GM12878 (cell line): ENCODE data around the gene GPR34. TPM values are rescaled to one million over a fixed set of nuclear protein-coding genes. Genes with fewer than 3 reads are reported as not detected.
A peak's percentile ranks its signal among the peaks of the same experiment; 100 is the strongest.

Experiments used
- ATAC-seq: fragments of 200-7000 bp; cut with Tn5 transposase; 3 replicates; pipeline ENCODE4 v1.9.1; 2020; ENCODE audit warnings: mild to moderate bottlenecking, moderate library complexity
- BruUV-seq: library from RNA; stranded (reverse); fragments of 400-500 nt; replicated peaks from 2 replicates; lab custom pipeline; 2021; lab: Mats Ljungman, UMichigan
- CTCF ChIA-PET: fragments of 300-600 bp; sonication (Branson Sonifier 250); formaldehyde crosslinking; extraction: SDS; loops from one replicate; lab custom pipeline; 2021; ENCODE audit warnings: inconsistent platforms; lab: Yijun Ruan, JAX
- POLR2A ChIA-PET: fragments of 350-600 bp; formaldehyde crosslinking; extraction: SDS; loops from one replicate; lab custom pipeline; 2021; ENCODE audit warnings: inconsistent platforms; lab: Charles Lee
- RAD21 ChIA-PET: fragments of 300-600 bp; sonication (Branson Sonifier 250); formaldehyde crosslinking; loops from one replicate; lab custom pipeline; 2023; ENCODE audit warnings: antibody characterized with exemption; ENCODE audit not compliant: unreplicated experiment; lab: Charles Lee
- SMC1A ChIA-PET: fragments of 300-600 bp; sonication (Branson Sonifier 250); formaldehyde crosslinking; loops from one replicate; lab custom pipeline; 2023; ENCODE audit not compliant: unreplicated experiment, uncharacterized antibody; lab: Charles Lee
- DNase-seq: peaks from one replicate; pipeline ENCODE4 v3.0.0-alpha.2; 2011; ENCODE audit warnings: low read depth, low spot score
- FAIRE-seq: peaks from 3 replicates; lab custom pipeline; 2011; peaks lifted over from hg19 to GRCh38; lab: Jason Lieb, UNC
- H2AFZ ChIP-seq: 2 replicates; pipeline ENCODE4 v1.6.0; 2011; ENCODE audit warnings: low read depth, low read length, control low read depth; ENCODE audit not compliant: control insufficient read depth
- H3K27ac ChIP-seq: 2 replicates; pipeline ENCODE4 v1.5.1; 2011; ENCODE audit warnings: control low read depth; ENCODE audit not compliant: control insufficient read depth, insufficient read depth
- H3K27me3 ChIP-seq, 2 experiments: replicated peaks in 1 of 2; 2 replicates each; pipeline versions ENCODE4 v1.6.0 to v1.6.1; 2011; ENCODE audit warnings: low read length in 1 of 2; ENCODE audit not compliant: control insufficient read depth in 2 of 2, insufficient read depth in 2 of 2
- H3K36me3 ChIP-seq, 2 experiments: 2 replicates each; pipeline ENCODE4 v1.5.1; 2011; ENCODE audit warnings: low read length in 1 of 2; ENCODE audit not compliant: control insufficient read depth in 2 of 2, insufficient read depth in 2 of 2
- H3K4me1 ChIP-seq: 2 replicates; pipeline ENCODE4 v1.6.1; 2011; ENCODE audit warnings: mild to moderate bottlenecking, low read length, moderate library complexity, mixed read lengths; ENCODE audit not compliant: control insufficient read depth, insufficient read depth
- H3K4me2 ChIP-seq: 2 replicates; pipeline ENCODE4 v1.6.0; 2011; ENCODE audit warnings: control low read depth; ENCODE audit not compliant: control insufficient read depth, insufficient read depth
- H3K4me3 ChIP-seq: fragments of 200-600 bp; sonication (generic); 2 replicates; pipeline ENCODE4 v1.5.1; 2016
- H3K79me2 ChIP-seq: 2 replicates; pipeline ENCODE4 v1.6.0; 2011; ENCODE audit warnings: low read length; ENCODE audit not compliant: control insufficient read depth, insufficient read depth
- H3K9ac ChIP-seq: 2 replicates; pipeline ENCODE4 v1.8.0; 2011; ENCODE audit warnings: low read length, control low read depth, mixed read lengths; ENCODE audit not compliant: control insufficient read depth, insufficient read depth
- H3K9me3 ChIP-seq: replicated peaks from 3 replicates; pipeline ENCODE4 v1.5.1; 2011; ENCODE audit warnings: mild to moderate bottlenecking, low read length; ENCODE audit not compliant: control insufficient read depth, insufficient read depth
- H4K20me1 ChIP-seq: 2 replicates; pipeline ENCODE4 v1.6.0; 2011; ENCODE audit not compliant: control insufficient read depth, insufficient read depth
- BCL11A ChIP-seq: IDR thresholded peaks from 2 replicates; pipeline ENCODE4 v1.6.1; 2011; ENCODE audit warnings: low read depth, low read length
- CBX5 ChIP-seq: sonication (generic); IDR thresholded peaks from 2 replicates; pipeline ENCODE4 v1.6.1; 2016; ENCODE audit warnings: low read depth, moderate library complexity, mild to moderate bottlenecking, inconsistent platforms
- CEBPB ChIP-seq, 2 experiments: fragments of 150-350 bp in 1 of 2; IDR thresholded peaks; 2 replicates each; pipeline ENCODE4 v1.6.1; 2012 to 2014; ENCODE audit warnings: low read depth in 2 of 2, low read length in 2 of 2, borderline replicate concordance in 1 of 2, inconsistent platforms in 1 of 2
- CEBPZ ChIP-seq: fragments of 150-350 bp; IDR thresholded peaks from 2 replicates; pipeline ENCODE4 v1.6.1; 2016; ENCODE audit warnings: low read depth, low read length
- E4F1 ChIP-seq: fragments of 450-650 bp; IDR thresholded peaks from 2 replicates; pipeline ENCODE4 v1.6.1; 2018; ENCODE audit warnings: borderline replicate concordance, mild to moderate bottlenecking; ENCODE audit not compliant: partially characterized antibody
- ETV6 ChIP-seq, 2 experiments: fragments of 450-650 bp in 1 of 2; IDR thresholded peaks in 1 of 2; conservative IDR thresholded peaks in 1 of 2; 2 replicates each; pipeline ENCODE4 v1.6.1; 2014; ENCODE audit warnings: antibody characterized with exemption in 1 of 2, borderline replicate concordance in 1 of 2, low read depth in 1 of 2, mild to moderate bottlenecking in 1 of 2, moderate library complexity in 1 of 2
- FOXM1 ChIP-seq: IDR thresholded peaks from 2 replicates; pipeline ENCODE4 v1.6.1; 2012; ENCODE audit warnings: low read depth, mild to moderate bottlenecking, inconsistent platforms, low read length, moderate library complexity
- KAT2A ChIP-seq: conservative IDR thresholded peaks from 2 replicates; pipeline ENCODE4 v1.6.1; 2011; ENCODE audit warnings: low read depth, low read length; ENCODE audit not compliant: control insufficient read depth
- MYB ChIP-seq: fragments of 150-350 bp; IDR thresholded peaks from 2 replicates; pipeline ENCODE4 v1.6.1; 2014; ENCODE audit warnings: mild to moderate bottlenecking, low read depth, low read length, borderline replicate concordance
- NR2C2 ChIP-seq: IDR thresholded peaks from 2 replicates; pipeline ENCODE4 v1.6.1; 2011; ENCODE audit warnings: borderline replicate concordance, low read depth; ENCODE audit not compliant: control insufficient read depth, insufficient read length
- PML ChIP-seq: IDR thresholded peaks from 2 replicates; pipeline ENCODE4 v1.6.1; 2012; ENCODE audit warnings: low read length, inconsistent platforms
- SRF ChIP-seq, 2 experiments: IDR thresholded peaks; 2 replicates each; pipeline ENCODE4 v1.6.1; 2011; ENCODE audit warnings: low read depth in 2 of 2, low read length in 2 of 2, mild to moderate bottlenecking in 1 of 2, moderate library complexity in 1 of 2
- STAT1 ChIP-seq: fragments of 450-650 bp; conservative IDR thresholded peaks from 2 replicates; pipeline ENCODE4 v1.6.1; 2014; ENCODE audit warnings: antibody characterized with exemption, mild to moderate bottlenecking
- TAF1 ChIP-seq: IDR thresholded peaks from 2 replicates; pipeline ENCODE4 v1.6.1; 2011; ENCODE audit warnings: mild to moderate bottlenecking, low read depth, low read length, borderline replicate concordance
- ZBED1 ChIP-seq: IDR thresholded peaks from 2 replicates; pipeline ENCODE4 v1.6.1; 2016; ENCODE audit warnings: borderline replicate concordance
- ZNF274 ChIP-seq: IDR thresholded peaks from one replicate; pipeline ENCODE4 v1.8.0; 2011; ENCODE audit not compliant: insufficient read length, insufficient read depth
- in situ Hi-C: fragments of 300-500 bp; cut with MboI; formaldehyde crosslinking; loops from 9 replicates; pipeline ENCODE4 v1.14.3; 2018; ENCODE audit warnings: mixed read lengths
- intact Hi-C: fragments of 100-400 bp; cut with micrococcal nuclease; formaldehyde crosslinking; loops from one replicate; pipeline ENCODE4 v1.14.2; 2022; ENCODE audit not compliant: unreplicated experiment
- polyA plus RNA-seq, 11 experiments: library from polyadenylated mRNA; depleted of rRNA in 4 of 11; unstranded in 6 of 11; stranded (reverse) in 5 of 11; fragments of >200 nt; fragmentation: Nextera tagmentation in 4 of 11; fragmentation: Illumina TruSeq in 1 of 11; extraction: Ambion mirVana in 4 of 11; extraction: Trizol in 1 of 11; gene quantifications; 1 replicate in 1 of 11; 2 replicates in 10 of 11; pipeline versions ENCODE4 v1.2.1 to v1.2.3, GENCODE V29; 2011 to 2016; ENCODE audit warnings: inconsistent platforms in 2 of 11, missing spikeins in 2 of 11, low read depth in 1 of 11
- total RNA-seq, 4 experiments: library from RNA; depleted of rRNA in 3 of 4; stranded (reverse); fragments of >200 nt in 3 of 4; fragmentation: Illumina TruSeq in 1 of 4; extraction: Trizol in 1 of 4; gene quantifications; 2 replicates each; pipeline versions ENCODE4 v1.2.1 to v1.2.3, GENCODE V29; 2013 to 2021

The GPR34 gene
- total and polyA plus RNA-seq, 10 of the 15 experiments (the other 5 are each of a cell fraction or from before 2014, with no cell fraction given), result 0.12 to 0.84 (median 0.28) TPM; not detected in 1

- TF ChIP-seq E4F1 (no peak), CEBPB (IDR thresholded peaks at IDR 0.05; ENCODE audit: borderline replicate concordance in 1 of 2, low read depth in 2 of 2, low read length in 2 of 2) (no peak; a peak in 1 of 4 replicates), ZBED1 (no peak), MYB (no peak)
- TF ChIP-seq, all 136 proteins: peak for 23
Measured at GRCh38 chrX:41664375-41664901, 24.3 kb upstream of the GPR34 start (continued).

- DNase-seq (no peak), ATAC-seq (peak; percentile 77), FAIRE-seq (no peak)
- Histone ChIP-seq H3K4me3 (no peak overlapping the region), H3K36me3 (no peaks in the 10 kb centered on the region; a peak in 1 of 4 replicates), H3K4me2 (no peak overlapping the region), H4K20me1 (0 out of 2 replicates have a peak, but pooled peaks cover 3% of the 10 kb centered on the region), H3K27ac (no peak overlapping the region), H3K27me3 (no peaks in the 10 kb centered on the region), H2AFZ (no peak overlapping the region), H3K9ac (no peak overlapping the region), H3K9me3 (no peaks in the 10 kb centered on the region), H3K4me1 (0 out of 2 replicates have a peak, but pooled peaks cover 4% of the 10 kb centered on the region), H3K79me2 (no peaks in the 10 kb centered on the region)
- in situ Hi-C loops (no loop called here), intact Hi-C loops (no loop called here)
- SMC1A ChIA-PET, result interaction anchor here (1.3 kb wide), 1 partner anchor 41 kb away, joined by 5 read pairs; no protein-coding TSS in a partner anchor
- POLR2A ChIA-PET, result interaction anchor here (0.6 kb wide), 1 partner anchor 18 kb away, joined by 3 read pairs; no protein-coding TSS in a partner anchor
- RAD21 ChIA-PET, result no interaction called here
- CTCF ChIA-PET, result interaction anchor here (1.2 kb wide), 1 partner anchor 85 kb away, joined by 3 read pairs; no protein-coding TSS in a partner anchor
- no TSS peak for BruUV-seq
- no peak for TF ChIP-seq CBX5
- TF ChIP-seq CEBPZ, result no peak
- no peak for TF ChIP-seq TAF1
- no peak for TF ChIP-seq ETV6 (conservative IDR thresholded peaks at IDR 0.05 in 1 of 2, IDR thresholded peaks at IDR 0.05 in 1 of 2; ENCODE audit: borderline replicate concordance in 1 of 2, low read depth in 1 of 2)
- no peak for TF ChIP-seq FOXM1
- TF ChIP-seq BCL11A, result no peak
- TF ChIP-seq PML, result no peak
- TF ChIP-seq STAT1, result no peak
- TF ChIP-seq NR2C2, result no peak
- no peak for TF ChIP-seq SRF (IDR thresholded peaks at IDR 0.05; ENCODE audit: low read depth in 2 of 2, low read length in 2 of 2)
- TF ChIP-seq KAT2A, result no peak
- TF ChIP-seq ZNF274, result no peak
Measured at GRCh38 chrX:41664908-41665307, 23.9 kb upstream of the GPR34 start.
